ENCODE data around the gene TTN.

DNA sequence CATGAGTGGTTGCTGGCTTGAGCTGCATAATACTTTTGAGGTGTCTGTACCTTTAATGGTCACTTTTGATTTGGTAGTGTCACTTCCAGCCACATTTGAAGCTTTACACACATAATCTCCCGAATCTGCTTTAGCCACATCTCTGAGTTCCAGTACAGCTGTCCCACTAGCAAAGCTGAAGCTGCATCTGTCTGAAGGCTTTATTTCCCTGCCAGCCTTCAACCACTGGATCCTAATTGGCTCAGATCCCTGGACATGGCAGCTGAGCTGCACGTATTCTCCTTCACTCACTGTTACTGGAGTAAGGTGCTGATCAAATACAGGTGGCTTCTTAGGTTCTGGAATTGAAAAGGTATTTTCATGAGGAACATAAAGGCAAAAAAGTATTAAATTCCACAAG is 99.7 kb downstream of the TTN start:
- TF ChIP-seq, protein P1, sequence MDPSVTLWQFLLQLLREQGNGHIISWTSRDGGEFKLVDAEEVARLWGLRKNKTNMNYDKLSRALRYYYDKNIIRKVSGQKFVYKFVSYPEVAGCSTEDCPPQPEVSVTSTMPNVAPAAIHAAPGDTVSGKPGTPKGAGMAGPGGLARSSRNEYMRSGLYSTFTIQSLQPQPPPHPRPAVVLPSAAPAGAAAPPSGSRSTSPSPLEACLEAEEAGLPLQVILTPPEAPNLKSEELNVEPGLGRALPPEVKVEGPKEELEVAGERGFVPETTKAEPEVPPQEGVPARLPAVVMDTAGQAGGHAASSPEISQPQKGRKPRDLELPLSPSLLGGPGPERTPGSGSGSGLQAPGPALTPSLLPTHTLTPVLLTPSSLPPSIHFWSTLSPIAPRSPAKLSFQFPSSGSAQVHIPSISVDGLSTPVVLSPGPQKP (IDR thresholded peaks at IDR 0.05; ENCODE audit: borderline replicate concordance, low read depth, low read length), result no peak
- TF ChIP-seq POLR2A (IDR thresholded peaks at IDR 0.05; ENCODE audit: low read depth, low read length) (no peak), CEBPB (IDR thresholded peaks at IDR 0.05; ENCODE audit: low read depth, low read length) (no peak), MAZ (IDR thresholded peaks at IDR 0.05; ENCODE audit: borderline replicate concordance, low read depth, low read length) (no peak), SMC3 (IDR thresholded peaks at IDR 0.05; ENCODE audit: low read depth, low read length) (no peak), RFX5 (IDR thresholded peaks at IDR 0.05; ENCODE audit: low read depth, low read length) (no peak)
- TF ChIP-seq, protein P2, sequence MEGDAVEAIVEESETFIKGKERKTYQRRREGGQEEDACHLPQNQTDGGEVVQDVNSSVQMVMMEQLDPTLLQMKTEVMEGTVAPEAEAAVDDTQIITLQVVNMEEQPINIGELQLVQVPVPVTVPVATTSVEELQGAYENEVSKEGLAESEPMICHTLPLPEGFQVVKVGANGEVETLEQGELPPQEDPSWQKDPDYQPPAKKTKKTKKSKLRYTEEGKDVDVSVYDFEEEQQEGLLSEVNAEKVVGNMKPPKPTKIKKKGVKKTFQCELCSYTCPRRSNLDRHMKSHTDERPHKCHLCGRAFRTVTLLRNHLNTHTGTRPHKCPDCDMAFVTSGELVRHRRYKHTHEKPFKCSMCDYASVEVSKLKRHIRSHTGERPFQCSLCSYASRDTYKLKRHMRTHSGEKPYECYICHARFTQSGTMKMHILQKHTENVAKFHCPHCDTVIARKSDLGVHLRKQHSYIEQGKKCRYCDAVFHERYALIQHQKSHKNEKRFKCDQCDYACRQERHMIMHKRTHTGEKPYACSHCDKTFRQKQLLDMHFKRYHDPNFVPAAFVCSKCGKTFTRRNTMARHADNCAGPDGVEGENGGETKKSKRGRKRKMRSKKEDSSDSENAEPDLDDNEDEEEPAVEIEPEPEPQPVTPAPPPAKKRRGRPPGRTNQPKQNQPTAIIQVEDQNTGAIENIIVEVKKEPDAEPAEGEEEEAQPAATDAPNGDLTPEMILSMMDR (conservative IDR thresholded peaks at IDR 0.05; ENCODE audit: low read depth, low read length), result no peak
- TF ChIP-seq, protein P3, sequence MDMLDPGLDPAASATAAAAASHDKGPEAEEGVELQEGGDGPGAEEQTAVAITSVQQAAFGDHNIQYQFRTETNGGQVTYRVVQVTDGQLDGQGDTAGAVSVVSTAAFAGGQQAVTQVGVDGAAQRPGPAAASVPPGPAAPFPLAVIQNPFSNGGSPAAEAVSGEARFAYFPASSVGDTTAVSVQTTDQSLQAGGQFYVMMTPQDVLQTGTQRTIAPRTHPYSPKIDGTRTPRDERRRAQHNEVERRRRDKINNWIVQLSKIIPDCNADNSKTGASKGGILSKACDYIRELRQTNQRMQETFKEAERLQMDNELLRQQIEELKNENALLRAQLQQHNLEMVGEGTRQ (IDR thresholded peaks at IDR 0.05; ENCODE audit: low read depth, low read length), result no peak

Data from IMR-90 (cell line).